GM10266 (cell line): ENCODE results near the gene METTL23.
"Not testable (repeated sequence)": the region's sequence is repeated elsewhere in the genome, so short reads cannot be mapped to it uniquely, and the experiment has no call there.

Experiments used
- DNase-seq: peaks from one replicate; pipeline ENCODE4 v3.0.0; 2012; ENCODE audit errors: extremely low spot score
- TF ChIP-seq, protein P1 (sequence below): IDR thresholded peaks from 2 replicates; pipeline ENCODE4 v1.5.1; 2012; ENCODE audit warnings: mild to moderate bottlenecking, low read depth; ENCODE audit not compliant: control insufficient read depth, insufficient read depth; ENCODE audit errors: missing control alignments

The METTL23 gene

DNA sequence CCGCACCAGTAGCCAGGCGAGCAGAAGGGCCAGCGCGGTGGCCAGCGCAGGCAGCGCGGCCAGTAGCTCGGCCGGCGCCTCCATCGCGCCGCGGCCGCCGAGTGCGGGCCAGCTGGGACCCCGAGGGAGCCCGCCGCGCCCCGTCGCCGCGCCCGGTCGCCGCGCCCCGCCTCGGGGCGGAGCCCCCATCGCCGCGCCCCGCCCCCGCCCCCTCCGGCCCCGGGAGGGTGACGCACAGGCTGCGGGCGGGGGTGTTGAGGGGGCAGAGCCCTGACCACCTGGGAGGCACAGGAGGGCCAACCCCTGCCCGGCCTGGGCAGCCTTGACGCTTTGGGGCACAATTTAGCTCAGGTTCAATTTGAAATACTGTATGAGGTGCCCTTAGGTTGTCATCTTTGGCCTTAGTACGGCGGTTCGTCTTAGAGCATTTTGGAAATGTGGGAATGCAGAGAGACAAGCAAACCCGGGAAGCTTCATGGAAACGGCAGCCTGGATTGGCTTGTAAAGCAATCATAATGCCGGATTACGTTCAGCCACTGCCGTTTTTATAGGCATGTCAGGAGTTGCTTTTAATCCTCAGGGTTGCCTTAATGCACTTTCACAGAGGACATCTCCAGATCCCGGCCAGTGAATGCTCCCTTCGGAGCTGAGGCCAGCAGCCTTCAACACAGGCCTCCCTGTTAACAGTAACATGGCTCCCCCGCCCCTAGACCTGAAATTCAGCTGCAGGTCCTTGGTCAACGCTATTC lies 15.6 kb upstream of the METTL23 start, which contains the start of gene MXRA7:
TSS of gene MXRA7 (minus strand) at position 103 of the 749 bp plus-strand sequence. CDS start at position 84, 19 bp downstream.
- peak; percentile 83 for DNase-seq
- TF ChIP-seq, protein P1, sequence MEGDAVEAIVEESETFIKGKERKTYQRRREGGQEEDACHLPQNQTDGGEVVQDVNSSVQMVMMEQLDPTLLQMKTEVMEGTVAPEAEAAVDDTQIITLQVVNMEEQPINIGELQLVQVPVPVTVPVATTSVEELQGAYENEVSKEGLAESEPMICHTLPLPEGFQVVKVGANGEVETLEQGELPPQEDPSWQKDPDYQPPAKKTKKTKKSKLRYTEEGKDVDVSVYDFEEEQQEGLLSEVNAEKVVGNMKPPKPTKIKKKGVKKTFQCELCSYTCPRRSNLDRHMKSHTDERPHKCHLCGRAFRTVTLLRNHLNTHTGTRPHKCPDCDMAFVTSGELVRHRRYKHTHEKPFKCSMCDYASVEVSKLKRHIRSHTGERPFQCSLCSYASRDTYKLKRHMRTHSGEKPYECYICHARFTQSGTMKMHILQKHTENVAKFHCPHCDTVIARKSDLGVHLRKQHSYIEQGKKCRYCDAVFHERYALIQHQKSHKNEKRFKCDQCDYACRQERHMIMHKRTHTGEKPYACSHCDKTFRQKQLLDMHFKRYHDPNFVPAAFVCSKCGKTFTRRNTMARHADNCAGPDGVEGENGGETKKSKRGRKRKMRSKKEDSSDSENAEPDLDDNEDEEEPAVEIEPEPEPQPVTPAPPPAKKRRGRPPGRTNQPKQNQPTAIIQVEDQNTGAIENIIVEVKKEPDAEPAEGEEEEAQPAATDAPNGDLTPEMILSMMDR, result no peak

DNA sequence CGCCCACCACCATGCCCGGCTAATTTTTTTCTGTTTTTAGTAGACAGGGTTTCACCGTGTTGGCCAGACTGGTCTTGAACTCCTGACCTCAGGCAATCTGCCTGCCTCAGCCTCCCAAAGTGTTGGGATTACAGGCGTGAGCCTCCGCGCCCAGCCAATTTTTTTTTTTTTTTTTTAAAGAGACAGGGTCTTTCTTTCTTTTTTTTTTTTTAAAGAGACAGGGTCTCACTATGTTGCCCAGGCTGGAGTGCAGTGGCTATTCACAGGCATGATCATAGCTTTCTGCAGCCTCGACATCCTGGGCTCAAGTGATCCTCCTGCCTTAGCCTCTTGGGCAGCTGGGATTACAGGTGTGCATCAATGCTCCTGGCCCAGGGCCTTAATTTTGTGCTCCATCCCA lies 14.3 kb upstream of the METTL23 start:
- not testable (repeated sequence) for DNase-seq

DNA sequence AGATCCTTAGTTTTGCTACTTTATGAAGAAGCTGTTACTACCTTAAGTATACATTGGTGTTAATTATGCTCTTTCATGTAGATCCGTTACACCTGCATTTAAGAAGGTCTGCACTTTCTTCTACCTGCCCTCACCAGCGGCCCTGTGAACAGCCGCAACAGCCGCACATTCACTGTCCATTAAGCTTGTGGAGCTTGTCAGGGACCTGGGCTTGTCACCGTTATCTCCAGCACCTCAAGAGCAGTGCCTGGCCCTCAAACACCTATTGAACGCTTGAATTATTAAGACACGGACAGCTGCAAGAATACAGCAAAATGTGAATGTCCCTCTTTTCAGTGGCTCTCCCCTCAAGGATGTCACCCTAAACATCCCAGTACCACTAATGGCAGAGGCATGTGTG lies 12.9 kb upstream of the METTL23 start:
- TF ChIP-seq, protein P1, result no peak
- DNase-seq, result no peak

DNA sequence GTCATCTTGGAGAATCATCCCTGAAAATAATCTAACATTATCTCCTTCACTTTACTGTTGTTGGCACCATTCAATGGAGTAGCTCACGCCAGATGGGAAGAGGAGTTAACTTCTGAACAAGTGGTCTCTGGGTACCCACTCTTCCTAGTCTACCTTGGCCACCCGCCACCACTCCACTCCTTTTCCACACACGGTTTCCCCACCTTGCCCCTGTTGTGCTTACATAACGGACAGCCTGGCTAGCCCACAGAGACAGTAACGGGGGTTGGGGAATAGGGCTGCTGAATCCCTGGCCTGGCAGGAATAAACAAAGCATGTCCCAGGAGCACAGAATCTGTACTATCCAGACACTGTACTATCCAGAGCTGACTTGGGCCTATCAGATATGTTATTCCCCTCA lies 12.3 kb upstream of the METTL23 start:
- no peak for DNase-seq
- TF ChIP-seq, protein P1, result no peak

DNA sequence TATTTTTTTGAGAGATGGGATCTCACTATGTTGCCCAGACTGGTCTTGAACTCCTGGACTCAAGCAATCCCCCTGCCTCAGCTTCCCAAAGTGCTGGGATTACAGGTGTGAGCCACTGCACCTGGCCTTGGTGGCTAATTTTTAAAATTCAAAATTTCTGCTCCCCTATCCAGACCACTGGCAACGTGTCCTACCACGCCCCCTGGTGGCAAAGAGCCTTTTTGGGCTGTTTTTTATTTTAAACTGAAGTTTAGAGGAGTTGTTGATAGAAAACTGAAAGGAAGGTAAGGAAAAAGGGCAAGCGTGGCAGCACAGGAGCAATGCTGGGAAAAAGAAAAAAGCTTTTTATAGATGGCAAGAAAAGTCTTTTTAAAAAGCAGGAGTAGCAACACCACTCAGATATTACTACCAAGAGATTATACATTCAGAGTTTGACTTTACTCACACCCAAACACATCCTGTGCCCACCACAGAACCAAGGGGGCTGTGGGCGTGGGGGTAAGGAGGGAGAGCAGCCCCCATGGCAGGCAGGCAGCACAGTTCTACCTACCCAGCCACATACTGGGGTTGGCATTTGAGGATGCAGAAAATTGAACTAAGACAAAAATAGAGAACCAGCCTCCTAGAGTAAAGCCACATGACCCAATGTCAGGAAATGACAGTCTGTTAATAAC lies 11.7 kb upstream of the METTL23 start:
- DNase-seq, result peak; percentile 66
- TF ChIP-seq, protein P1, result peak; percentile 78

DNA sequence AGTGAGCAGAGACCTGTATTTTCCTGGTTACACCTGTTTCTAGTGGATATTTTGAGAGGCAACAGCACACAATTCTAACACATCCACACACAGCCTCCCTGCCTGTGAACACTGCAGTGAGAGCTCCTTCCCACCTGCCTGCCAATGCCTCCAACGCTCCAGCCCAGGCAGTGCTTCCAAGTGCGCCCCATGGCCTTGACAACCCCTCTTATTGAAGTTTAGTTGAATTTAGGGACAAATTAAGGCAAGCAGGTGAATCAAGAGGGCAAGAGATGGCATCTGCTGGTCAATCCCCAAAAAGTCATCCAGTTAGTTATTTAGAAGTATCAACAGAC lies 11.2 kb upstream of the METTL23 start:
- DNase-seq, result no peak
- TF ChIP-seq, protein P1, result no peak

DNA sequence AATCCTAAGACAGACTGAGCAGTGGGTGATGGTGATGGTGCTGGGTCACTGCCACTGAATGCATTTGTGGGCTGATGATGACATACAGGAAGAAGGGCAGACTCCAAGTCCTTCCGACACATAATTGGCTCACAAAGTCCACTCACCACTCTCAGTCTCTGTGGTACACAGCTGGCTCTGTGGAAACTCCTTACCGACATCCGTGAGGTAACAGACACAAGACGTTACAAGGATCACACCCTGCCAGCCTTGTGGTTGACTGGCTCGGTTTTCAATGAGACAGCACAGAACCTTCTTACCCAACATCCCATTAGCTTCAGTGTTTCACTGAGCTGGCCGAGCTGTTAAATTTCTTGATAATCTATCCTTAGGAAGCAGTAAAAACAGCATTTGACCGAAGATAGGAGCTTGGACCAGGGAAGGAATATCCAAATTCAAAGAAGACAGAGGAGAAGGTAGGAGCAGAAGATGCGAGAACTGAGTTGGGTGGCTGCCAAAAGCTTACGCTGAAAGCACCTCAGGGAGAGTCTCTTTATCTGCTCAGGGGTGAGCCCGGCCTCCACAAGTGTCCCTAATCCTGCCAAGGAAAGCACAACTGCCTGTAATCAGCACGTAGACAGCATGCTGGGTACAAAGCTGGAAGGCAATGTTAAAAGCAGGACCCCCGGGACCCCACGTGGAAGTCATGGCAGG lies 10.3 kb upstream of the METTL23 start:
- DNase-seq, result no peak
- TF ChIP-seq, protein P1, result no peak
